T-helper 2 cell treated with Interferon-gamma antibody and Interleukin-4, amounts not matched to agents 5 μg/mL and 100 μg/mL, for 36 hours (primary cell): Measurements from ENCODE around the gene IL12RB1.

Experiments
- DNase-seq: peaks from one replicate; pipeline ENCODE4 v3.0.0; 2021; ENCODE audit warnings: low spot score
- H3K27ac Mint-ChIP-seq: one replicate; pipeline ENCODE4 v1.8.0; 2021; ENCODE audit warnings: mild to moderate bottlenecking, mixed read lengths
- H3K27me3 Mint-ChIP-seq: one replicate; pipeline ENCODE4 v1.8.0; 2021; ENCODE audit warnings: low read depth, mixed read lengths
- H3K36me3 Mint-ChIP-seq: one replicate; pipeline ENCODE4 v1.8.0; 2021; ENCODE audit warnings: low read depth, mixed read lengths
- H3K4me1 Mint-ChIP-seq: one replicate; pipeline ENCODE4 v1.8.0; 2021; ENCODE audit warnings: low read depth, mixed read lengths
- H3K4me3 Mint-ChIP-seq: one replicate; pipeline ENCODE4 v1.8.0; 2022; ENCODE audit warnings: mild to moderate bottlenecking, moderate library complexity, mixed read lengths
- H3K9me3 Mint-ChIP-seq: one replicate; pipeline ENCODE4 v1.8.0; 2021; ENCODE audit warnings: mixed read lengths

The IL12RB1 gene

GRCh38 chr19:18086590-18087138, at the start of gene IL12RB1:
Gene IL12RB1, minus strand, starts transcription at chr19:18086934. Its CDS starts 111 bp downstream, at chr19:18086823.
- peak; percentile 69 for DNase-seq
- Mint-ChIP-seq H3K4me1 (peaks cover 56% of the 10 kb centered on the region), H3K4me3 (peak within 1 kb of the TSS; percentile 100), H3K27me3 (no peaks in the 10 kb centered on the region), H3K36me3 (peaks cover 37% of the 10 kb centered on the region), H3K9me3 (peaks cover 10% of the 10 kb centered on the region), H3K27ac (peak within 1 kb of the TSS; percentile 98)

GRCh38 chr19:18135712-18136584, 49.2 kb upstream of the IL12RB1 start:
- H3K36me3 Mint-ChIP-seq = peaks cover 37% of the 10 kb centered on the region

GRCh38 chr19:18131841-18132596, 45.3 kb upstream of the IL12RB1 start:
- Mint-ChIP-seq H3K4me3 (no peak overlapping the region), H3K36me3 (peaks cover 43% of the 10 kb centered on the region), H3K9me3 (no peaks in the 10 kb centered on the region), H3K27ac (no peak overlapping the region), H3K27me3 (no peaks in the 10 kb centered on the region), H3K4me1 (peaks cover 6% of the 10 kb centered on the region)
- DNase-seq = no peak

More at GRCh38 chr19:18135712-18136584, 49.2 kb upstream of the IL12RB1 start:
- DNase-seq = no peak
- Mint-ChIP-seq H3K9me3 (no peaks in the 10 kb centered on the region), H3K4me1 (no peaks in the 10 kb centered on the region), H3K27me3 (no peaks in the 10 kb centered on the region), H3K27ac (no peak overlapping the region), H3K4me3 (no peak overlapping the region)

GRCh38 chr19:18130523-18131242, 43.9 kb upstream of the IL12RB1 start:
- Mint-ChIP-seq H3K4me1 (peaks cover 6% of the 10 kb centered on the region), H3K4me3 (no peak overlapping the region), H3K27ac (no peak overlapping the region), H3K9me3 (no peaks in the 10 kb centered on the region), H3K36me3 (peaks cover 43% of the 10 kb centered on the region), H3K27me3 (no peaks in the 10 kb centered on the region)
- DNase-seq = no peak

GRCh38 chr19:18128805-18129204, 42.1 kb upstream of the IL12RB1 start:
- Mint-ChIP-seq H3K27me3 (no peaks in the 10 kb centered on the region), H3K36me3 (peaks cover 40% of the 10 kb centered on the region), H3K4me1 (peaks cover 6% of the 10 kb centered on the region), H3K4me3 (no peak overlapping the region), H3K27ac (peak overlapping the region; percentile 52), H3K9me3 (no peaks in the 10 kb centered on the region)
- DNase-seq = no peak

- DNase-seq = no peak
- peaks cover 45% of the 10 kb centered on the region for H3K36me3 Mint-ChIP-seq
- H3K9me3 Mint-ChIP-seq = no peaks in the 10 kb centered on the region
- peaks cover 6% of the 10 kb centered on the region for H3K4me1 Mint-ChIP-seq
- no peaks in the 10 kb centered on the region for H3K27me3 Mint-ChIP-seq
- no peak overlapping the region for H3K4me3 Mint-ChIP-seq
- no peak overlapping the region for H3K27ac Mint-ChIP-seq
These were observed 41.3 kb upstream of the IL12RB1 start for GRCh38 chr19:18128044-18128443.

GRCh38 chr19:18126097-18126496, 39.4 kb upstream of the IL12RB1 start:
- Mint-ChIP-seq H3K4me3 (no peak overlapping the region), H3K27me3 (no peaks in the 10 kb centered on the region), H3K36me3 (peaks cover 42% of the 10 kb centered on the region), H3K27ac (peak overlapping the region; percentile 8), H3K9me3 (no peaks in the 10 kb centered on the region), H3K4me1 (peaks cover 10% of the 10 kb centered on the region)
- DNase-seq = no peak

GRCh38 chr19:18123819-18124218, 37.1 kb upstream of the IL12RB1 start:
- Mint-ChIP-seq H3K4me1 (peaks cover 29% of the 10 kb centered on the region), H3K4me3 (no peak overlapping the region), H3K9me3 (no peaks in the 10 kb centered on the region), H3K27ac (no peak overlapping the region), H3K36me3 (peaks cover 34% of the 10 kb centered on the region), H3K27me3 (no peaks in the 10 kb centered on the region)
- DNase-seq = no peak

GRCh38 chr19:18122860-18123795, 36.4 kb upstream of the IL12RB1 start:
- no peaks in the 10 kb centered on the region for H3K27me3 Mint-ChIP-seq
- no peak overlapping the region for H3K4me3 Mint-ChIP-seq
- no peak overlapping the region for H3K27ac Mint-ChIP-seq
- H3K36me3 Mint-ChIP-seq = peaks cover 30% of the 10 kb centered on the region
- H3K9me3 Mint-ChIP-seq = no peaks in the 10 kb centered on the region
- H3K4me1 Mint-ChIP-seq = peaks cover 25% of the 10 kb centered on the region
- no peak for DNase-seq

GRCh38 chr19:18122424-18122823, 35.7 kb upstream of the IL12RB1 start:
- peaks cover 24% of the 10 kb centered on the region for H3K4me1 Mint-ChIP-seq
- H3K4me3 Mint-ChIP-seq = no peak overlapping the region
- DNase-seq = no peak
- H3K27ac Mint-ChIP-seq = no peak overlapping the region
- no peaks in the 10 kb centered on the region for H3K27me3 Mint-ChIP-seq
- H3K36me3 Mint-ChIP-seq = peaks cover 28% of the 10 kb centered on the region
- no peaks in the 10 kb centered on the region for H3K9me3 Mint-ChIP-seq

GRCh38 chr19:18121166-18121565, 34.4 kb upstream of the IL12RB1 start:
- H3K4me3 Mint-ChIP-seq = no peak overlapping the region
- H3K9me3 Mint-ChIP-seq = no peaks in the 10 kb centered on the region
- H3K4me1 Mint-ChIP-seq = peaks cover 27% of the 10 kb centered on the region
- H3K27me3 Mint-ChIP-seq = no peaks in the 10 kb centered on the region
- no peak for DNase-seq
- H3K36me3 Mint-ChIP-seq = peaks cover 24% of the 10 kb centered on the region
- peak overlapping the region; percentile 52 for H3K27ac Mint-ChIP-seq

- Mint-ChIP-seq H3K9me3 (no peaks in the 10 kb centered on the region), H3K4me1 (peaks cover 27% of the 10 kb centered on the region), H3K27ac (peak overlapping the region; percentile 90), H3K4me3 (peak overlapping the region; percentile 95), H3K27me3 (no peaks in the 10 kb centered on the region), H3K36me3 (peaks cover 21% of the 10 kb centered on the region)
- DNase-seq = no peak
These were observed 33.4 kb upstream of the IL12RB1 start for GRCh38 chr19:18120127-18120526.

- H3K27ac Mint-ChIP-seq = peak overlapping the region; percentile 90
- peaks cover 27% of the 10 kb centered on the region for H3K4me1 Mint-ChIP-seq
- H3K9me3 Mint-ChIP-seq = no peaks in the 10 kb centered on the region
- H3K36me3 Mint-ChIP-seq = peaks cover 21% of the 10 kb centered on the region
- DNase-seq = peak; percentile 55
- H3K4me3 Mint-ChIP-seq = peak overlapping the region; percentile 95
- H3K27me3 Mint-ChIP-seq = no peaks in the 10 kb centered on the region
These were observed 33.0 kb upstream of the IL12RB1 start for GRCh38 chr19:18119717-18120105.
